IPS-NIHi7 (cell line): ENCODE results near the gene SWAP70.
A peak's percentile ranks its signal among the peaks of the same experiment; 100 is the strongest.

Source experiments
- DNase-seq: peaks from one replicate; pipeline ENCODE4 v3.0.0; 2012; ENCODE audit warnings: mixed read lengths; ENCODE audit errors: extremely low spot score

SWAP70 gene

DNA sequence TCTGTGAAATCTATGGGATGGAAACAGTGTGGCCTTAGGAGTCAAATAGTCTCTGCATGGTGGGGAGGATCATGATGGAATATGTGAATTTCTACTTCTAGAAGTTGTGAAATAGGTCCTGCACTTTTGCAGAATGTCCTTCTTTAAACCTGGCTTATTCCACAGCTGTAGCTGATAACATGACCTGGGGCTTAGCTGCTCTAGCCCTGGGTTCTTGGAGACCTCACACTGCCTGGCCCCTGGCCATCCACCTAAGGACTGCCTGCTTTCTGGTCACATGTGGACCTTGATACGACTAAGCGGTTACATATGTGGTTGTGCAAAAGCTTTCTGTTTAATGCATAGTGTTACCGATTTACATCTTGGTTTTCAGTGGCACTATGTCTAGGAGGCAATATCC, 88.2 kb downstream of the SWAP70 start:
- DNase-seq: no peak

DNA sequence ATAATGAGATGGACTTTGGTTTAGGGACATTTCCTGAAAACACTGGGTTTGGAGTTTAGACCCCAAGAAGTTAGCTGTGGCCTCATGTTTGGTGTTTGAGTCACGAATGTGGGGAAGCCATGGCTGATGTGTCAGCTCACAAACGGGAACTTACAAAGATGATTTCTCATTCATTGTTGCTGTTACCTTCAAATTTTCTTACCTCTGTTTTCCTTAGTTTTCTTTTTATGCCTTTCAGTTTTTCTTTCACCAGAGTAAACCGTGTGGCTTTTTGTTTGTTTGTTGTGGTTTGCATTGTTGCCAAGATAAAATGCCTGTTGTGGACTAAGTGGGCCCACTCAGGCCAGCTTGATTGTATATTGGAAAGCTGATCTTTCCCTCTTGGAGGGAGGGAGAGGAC, 89.1 kb downstream of the SWAP70 start:
- DNase-seq: no peak

- DNase-seq: no peak
Measured at GRCh38 chr11:9754010-9754471, 90.2 kb downstream of the SWAP70 start.

GRCh38 chr11:9755561-9756185, 91.8 kb downstream of the SWAP70 start:
- DNase-seq: no peak

DNA sequence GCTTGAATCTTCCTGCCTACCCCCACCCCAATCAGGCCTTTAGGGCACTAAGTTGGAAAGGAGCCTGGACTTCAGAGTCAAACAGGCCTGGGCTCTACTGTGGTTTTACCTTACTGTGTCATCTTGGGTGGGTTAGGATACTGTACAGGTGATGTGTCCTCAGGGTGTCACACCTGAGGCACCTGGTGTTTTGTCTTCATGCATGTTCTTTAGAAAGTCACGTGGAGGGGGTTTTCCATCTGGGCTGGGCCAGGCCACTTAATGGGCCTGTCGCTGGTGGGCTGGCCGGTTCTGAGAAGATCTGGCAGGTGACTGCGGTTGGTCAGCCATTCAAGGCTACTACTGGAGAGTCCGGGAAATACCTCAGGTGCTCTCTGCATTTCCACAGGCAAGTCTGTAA, 92.6 kb downstream of the SWAP70 start:
- no peak for DNase-seq

DNA sequence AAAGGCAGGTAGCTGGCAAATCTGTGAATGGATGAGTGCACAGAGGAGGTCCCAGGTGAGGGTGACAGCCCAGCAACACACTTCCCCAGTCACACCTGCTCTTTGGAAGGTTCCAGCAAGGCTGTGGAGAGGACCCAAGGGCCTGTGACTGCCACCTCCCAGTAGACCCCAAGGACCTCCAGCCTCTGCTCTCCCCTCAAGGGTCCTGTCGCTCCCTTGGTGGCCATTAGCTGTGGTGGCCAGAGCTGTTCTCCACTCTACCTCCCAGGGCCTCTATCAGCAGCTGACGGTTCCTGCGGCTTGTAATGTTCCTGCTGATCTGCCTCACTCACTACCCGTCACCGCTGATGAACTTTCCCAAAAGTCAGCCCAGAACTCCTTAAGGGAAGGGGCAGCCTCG, 93.0 kb downstream of the SWAP70 start:
- no peak for DNase-seq

DNA sequence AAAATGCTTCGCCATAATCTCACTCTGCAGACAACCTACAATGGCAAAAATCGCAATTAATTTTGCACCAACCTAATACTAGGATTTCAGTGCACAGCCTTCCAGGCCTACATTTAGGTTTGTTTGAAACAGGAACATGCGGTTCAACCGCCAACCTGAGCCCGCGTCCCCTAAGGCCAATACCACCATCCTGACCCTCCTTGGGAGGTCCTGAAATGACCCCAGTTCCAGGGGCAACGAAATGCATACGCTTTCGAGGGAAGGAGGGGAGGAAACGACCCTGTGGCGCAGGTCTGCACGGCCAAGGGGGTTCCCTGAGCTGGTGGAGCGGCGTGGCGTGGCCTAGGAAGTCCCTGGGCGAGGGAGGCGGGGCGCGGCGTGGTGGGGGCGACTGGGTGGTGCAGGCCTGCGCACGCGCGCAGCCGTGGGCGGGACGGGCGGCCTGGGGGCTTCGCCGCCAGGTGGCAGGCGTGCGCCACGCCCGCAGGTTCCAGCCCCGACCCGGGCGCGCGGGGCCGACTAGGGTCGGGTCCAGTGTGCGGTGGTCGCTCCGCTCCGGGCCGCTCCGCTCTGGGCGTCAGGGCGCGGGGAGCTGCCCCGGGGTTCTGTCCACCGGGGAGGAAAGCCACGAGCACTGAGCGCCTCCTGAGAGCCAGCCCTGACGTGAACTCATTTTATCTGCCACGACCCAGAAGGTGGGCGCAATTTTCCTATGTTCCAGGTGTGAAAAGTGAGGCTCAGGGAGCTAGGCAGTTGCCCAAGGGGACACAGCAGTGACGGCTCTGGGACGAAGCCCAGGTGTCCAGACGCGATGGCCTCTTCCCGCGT, 94.1 kb downstream of the SWAP70 start:
- DNase-seq: peak; percentile 96

- peak; percentile 68 for DNase-seq
Measured at GRCh38 chr11:9758637-9759518, 95.0 kb downstream of the SWAP70 start.

GRCh38 chr11:9759519-9760192, 95.8 kb downstream of the SWAP70 start:
- DNase-seq: no peak

GRCh38 chr11:9760193-9760575, 96.3 kb downstream of the SWAP70 start:
- DNase-seq: no peak

DNA sequence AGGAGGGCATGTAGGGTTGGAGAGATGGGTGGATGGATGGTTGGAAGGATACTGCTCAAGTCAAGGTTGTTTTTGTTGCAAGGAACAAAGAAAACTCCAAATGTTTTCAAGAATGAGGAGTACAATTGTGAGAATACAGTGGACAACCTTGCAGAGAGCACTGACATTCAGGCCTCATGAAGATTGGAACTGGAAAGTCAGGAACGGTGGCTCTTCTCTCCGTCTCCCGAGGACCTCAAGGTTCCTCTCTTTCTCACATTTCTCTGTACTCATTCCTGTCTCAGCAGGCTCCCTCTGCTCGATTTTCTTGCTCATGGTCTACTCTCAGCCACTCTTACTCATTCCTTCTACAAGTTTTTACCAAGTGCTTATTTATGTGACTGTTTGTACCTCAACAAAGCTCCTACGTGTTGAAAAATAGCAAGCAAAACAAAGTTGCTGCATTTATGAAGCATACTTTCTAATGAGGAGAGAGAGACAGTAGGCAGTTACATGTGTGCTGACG, 97.6 kb downstream of the SWAP70 start:
- no peak for DNase-seq

DNA sequence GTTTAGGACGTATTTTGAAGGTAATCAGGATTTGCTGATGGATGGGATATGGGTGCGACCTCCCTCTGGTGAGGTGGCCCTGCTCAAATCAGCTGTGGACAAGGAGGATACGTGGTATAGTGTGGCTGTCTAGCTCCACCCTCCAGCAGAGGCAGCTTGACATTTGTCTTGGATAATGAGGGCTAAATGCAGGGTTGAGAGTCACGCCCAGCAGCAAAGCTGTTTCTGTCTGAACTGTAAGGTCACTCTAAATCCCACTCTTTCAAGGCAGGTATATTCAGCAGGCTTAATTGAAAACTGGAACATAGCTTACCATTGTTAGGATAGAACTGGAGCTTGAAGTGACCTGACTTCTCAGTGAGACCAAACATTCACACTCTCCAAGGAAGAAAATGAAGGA, 98.7 kb downstream of the SWAP70 start:
- DNase-seq: no peak

- DNase-seq: no peak
Measured at GRCh38 chr11:9763301-9763700, 99.4 kb downstream of the SWAP70 start.

DNA sequence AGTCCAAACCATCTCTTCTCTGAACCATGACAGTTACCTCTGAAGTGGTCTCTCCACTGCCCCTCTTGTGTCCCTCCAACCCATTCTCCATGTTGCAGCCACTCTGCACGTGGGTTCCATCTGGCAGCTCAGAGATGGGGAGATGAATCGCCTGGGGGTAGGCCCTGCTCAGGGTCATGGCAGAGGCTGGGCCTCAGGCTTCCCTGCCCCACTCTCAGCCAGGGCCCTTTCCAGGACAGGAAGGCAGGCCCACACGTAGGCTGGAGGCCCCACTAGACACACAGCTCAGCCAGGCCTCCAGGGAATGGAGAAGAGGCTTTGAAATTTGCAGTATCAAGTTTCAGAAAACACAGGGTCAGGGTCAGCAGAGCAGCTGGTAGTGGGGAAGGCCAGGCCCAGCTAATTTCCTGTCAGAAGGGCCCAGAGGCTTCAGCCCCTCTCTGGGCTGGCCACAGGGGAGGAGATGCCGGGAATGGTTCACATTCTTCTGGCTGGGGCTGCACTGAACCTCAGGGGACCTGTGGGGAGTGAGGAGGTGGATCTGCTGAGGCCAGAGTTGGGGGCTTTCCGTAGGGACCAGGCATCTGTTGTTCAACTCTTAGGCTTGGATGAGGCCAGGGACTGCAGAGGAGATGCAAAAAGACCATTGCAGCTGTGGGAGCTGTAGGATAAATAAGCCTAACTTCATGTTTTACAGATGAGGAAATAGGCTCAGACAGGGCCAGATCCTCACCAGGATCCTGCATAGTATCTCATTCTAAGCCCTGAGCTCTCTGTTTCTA, 101.6 kb downstream of the SWAP70 start:
- DNase-seq: peak; percentile 76

DNA sequence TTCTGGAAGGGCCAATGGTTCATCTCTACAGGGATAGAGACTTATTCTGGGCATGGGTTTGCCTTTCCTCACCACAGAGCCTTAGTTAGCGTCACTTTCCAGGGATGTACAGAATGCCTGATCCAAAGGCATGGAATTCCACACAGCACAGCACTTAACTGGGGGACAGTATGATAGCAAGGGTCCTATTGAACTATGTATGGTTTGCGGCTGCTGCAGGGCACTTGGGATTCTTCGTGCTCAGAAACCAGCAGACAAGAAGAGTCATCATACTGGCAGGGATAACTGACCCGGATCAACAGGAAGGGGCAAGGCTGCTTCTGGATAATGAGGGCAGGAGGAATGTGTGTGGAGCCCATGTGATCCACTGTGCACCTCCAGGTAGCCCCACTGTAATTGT, 105.7 kb downstream of the SWAP70 start:
- no peak for DNase-seq

DNA sequence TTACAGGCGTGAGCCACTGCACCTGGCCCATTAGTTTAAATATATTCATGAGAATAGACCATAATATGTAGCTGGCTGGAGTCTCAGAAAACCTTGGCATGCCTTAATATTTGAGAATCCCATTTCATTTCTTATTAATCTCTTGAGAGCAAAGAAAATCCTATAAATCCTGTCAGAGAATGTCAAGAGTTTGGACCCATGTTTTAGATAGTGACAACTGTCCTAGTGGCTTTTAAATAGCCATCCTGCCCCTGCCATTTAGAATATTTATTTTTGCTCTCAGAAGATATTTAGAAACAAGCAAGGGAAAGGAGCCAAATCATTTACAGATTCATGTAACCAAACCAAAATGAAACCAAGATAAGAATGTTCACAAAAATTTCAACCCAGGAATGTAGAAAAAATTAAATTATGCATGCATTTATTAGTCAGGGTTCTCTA, 107.2 kb downstream of the SWAP70 start:
- DNase-seq: no peak

DNA sequence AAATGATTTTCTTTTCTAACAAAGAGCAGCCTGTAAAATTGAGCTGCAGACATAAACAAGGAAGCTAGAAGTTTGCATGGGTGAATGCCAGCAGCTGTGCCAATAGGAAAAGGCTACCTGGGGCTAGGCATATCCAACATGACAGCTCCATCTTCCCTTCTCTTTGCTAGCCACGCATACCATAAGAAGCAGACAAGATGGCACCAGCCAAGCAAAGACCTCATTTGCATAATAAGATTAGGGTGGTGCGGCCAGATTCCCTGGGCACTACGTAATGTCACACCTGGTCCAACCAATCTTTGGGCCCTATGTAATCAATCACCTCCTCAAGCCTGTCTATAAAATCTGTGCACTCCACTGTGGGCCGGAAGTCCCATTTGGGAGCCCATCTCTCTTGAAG, 108.3 kb downstream of the SWAP70 start:
- no peak for DNase-seq

DNA sequence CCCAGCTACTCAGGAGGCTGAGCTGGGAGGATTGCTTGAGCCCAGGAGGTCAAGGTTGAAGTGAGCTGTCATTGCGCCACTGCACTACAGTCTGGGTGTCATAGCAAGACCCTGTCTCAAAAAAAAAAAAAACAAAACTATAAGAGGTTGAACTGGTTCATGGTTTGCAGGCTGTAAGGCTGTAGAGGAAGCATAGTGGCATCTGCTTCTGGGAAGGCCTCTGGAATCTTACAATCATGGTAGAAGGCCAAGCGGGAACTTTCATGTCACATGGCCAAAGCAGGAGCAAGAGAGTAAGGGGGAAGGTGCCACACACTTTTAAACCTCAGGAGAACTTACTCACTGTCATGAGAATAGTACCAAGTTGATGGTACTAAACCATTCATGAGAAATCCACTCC, 109.6 kb downstream of the SWAP70 start:
- DNase-seq: no peak

- DNase-seq: no peak
Measured at GRCh38 chr11:9774109-9774508, 110.2 kb downstream of the SWAP70 start.

DNA sequence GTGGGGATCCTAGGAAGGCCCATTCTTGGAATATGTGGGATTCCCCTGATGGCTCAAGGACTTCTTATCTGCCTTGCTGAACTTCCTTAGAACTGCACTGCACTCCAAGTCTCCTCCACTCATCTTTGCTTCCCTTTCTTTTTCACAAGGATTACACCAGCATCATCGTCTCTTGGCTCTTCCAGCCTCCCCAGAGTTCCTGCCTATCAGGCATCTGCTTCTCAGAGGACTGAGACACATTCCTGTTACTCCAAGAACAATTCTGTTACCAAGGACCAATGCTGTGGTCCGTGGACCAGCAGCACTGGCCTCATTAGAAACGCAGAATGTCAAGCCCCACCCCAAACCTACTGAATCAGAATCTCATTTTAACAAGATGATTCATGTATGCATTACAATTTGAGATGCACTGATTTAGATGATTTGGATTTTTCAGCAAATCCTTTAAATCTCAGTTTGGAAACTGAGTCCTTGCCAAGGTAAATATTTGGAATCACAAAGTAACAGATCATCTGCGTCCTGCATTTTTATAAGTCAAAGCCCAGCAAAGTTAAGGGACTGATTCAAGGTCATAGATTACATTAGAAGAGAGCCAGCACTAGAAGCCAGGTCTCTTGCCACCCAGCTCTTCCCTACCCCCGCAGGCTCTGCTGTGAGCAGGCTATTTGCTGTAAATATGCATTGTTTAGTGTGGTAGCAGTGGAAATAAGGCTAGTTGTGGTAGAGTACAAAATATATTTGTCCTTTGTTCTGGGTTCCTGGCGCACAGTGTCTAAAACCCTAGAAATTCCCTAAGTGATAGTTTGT, 110.9 kb downstream of the SWAP70 start:
- DNase-seq: no peak
